ENCODE results near the gene WNT2. TPM values are rescaled to one million over a fixed set of nuclear protein-coding genes. Genes with fewer than 3 reads are reported as not detected.

Gene WNT2
- total RNA-seq, 4 donors from 2014 or later, result 0.69 to 3.7 (median 1.9) TPM

DNA sequence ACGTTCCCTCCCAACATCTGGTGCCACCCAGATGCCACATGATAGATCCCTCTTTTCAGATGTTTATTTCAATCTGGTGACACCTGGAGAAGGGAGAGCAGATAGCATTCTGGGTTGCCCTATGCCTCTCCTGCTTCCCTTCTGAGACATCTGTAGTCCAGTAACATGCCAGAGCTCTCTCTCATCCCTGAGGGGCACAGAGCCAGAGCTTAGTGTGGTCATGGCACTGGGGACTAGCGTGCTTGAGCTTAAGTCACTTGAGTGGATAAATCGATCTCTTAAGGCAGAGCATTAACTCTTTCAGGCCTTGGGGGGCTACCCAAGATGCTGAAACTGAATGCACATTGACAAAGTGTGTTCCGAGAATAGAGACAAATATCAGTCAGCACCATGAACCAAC is 47.9 kb downstream of the WNT2 start:
- no peaks in the 10 kb centered on the region for H3K9me3 ChIP-seq
- intact Hi-C loops (cut with DNase I), result no loop called here
- no peaks in the 10 kb centered on the region for H3K4me1 ChIP-seq
- TF ChIP-seq, protein P1, sequence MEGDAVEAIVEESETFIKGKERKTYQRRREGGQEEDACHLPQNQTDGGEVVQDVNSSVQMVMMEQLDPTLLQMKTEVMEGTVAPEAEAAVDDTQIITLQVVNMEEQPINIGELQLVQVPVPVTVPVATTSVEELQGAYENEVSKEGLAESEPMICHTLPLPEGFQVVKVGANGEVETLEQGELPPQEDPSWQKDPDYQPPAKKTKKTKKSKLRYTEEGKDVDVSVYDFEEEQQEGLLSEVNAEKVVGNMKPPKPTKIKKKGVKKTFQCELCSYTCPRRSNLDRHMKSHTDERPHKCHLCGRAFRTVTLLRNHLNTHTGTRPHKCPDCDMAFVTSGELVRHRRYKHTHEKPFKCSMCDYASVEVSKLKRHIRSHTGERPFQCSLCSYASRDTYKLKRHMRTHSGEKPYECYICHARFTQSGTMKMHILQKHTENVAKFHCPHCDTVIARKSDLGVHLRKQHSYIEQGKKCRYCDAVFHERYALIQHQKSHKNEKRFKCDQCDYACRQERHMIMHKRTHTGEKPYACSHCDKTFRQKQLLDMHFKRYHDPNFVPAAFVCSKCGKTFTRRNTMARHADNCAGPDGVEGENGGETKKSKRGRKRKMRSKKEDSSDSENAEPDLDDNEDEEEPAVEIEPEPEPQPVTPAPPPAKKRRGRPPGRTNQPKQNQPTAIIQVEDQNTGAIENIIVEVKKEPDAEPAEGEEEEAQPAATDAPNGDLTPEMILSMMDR (IDR thresholded peaks at IDR 0.05), result no peak
- TF ChIP-seq POLR2AphosphoS5 (IDR thresholded peaks at IDR 0.05) (no peak), EP300 (IDR thresholded peaks at IDR 0.05) (no peak), POLR2A (IDR thresholded peaks at IDR 0.05; ENCODE audit: low read depth) (no peak)
- H3K27ac ChIP-seq (replicated peaks in 1 of 4), result no peak overlapping the region
- peaks cover 0 to 10% (median 0%) of the 10 kb centered on the region in 4 donors for H3K27me3 ChIP-seq
- DNase-seq (ENCODE audit: extremely low spot score), result no peak
- 68% methylated on average over 4 of the region's 4 CpGs for WGBS
- no peaks in the 10 kb centered on the region for H3K36me3 ChIP-seq
- no peak overlapping the region for H3K4me3 ChIP-seq

DNA sequence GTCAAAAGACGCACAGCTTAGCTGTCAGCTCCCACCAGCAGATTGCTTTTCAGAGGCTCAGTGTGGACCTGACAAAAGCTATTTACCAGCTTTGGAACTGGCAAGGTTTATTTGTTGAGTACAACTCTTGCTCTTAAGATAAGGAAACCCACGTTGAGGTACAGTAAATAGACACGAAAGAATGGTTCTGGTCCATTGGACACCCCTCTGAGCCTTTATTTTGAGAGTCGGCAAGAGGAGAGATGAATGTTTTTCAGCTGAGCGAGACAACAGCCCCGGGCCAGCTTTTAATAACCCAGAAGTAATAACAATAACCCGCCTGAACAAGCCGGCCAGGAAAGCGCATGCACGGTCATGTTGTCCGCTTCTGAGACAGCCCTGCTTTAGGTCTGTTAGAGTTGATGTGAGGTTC is 49.0 kb downstream of the WNT2 start:
- intact Hi-C loops (cut with DNase I), result no loop called here
- no peak for DNase-seq (ENCODE audit: extremely low spot score)
- no peak overlapping the region for H3K4me3 ChIP-seq
- no peaks in the 10 kb centered on the region for H3K4me1 ChIP-seq
- no peak for TF ChIP-seq EP300 (IDR thresholded peaks at IDR 0.05)
- TF ChIP-seq POLR2A (IDR thresholded peaks at IDR 0.05; ENCODE audit: low read depth), result no peak
- TF ChIP-seq POLR2AphosphoS5 (IDR thresholded peaks at IDR 0.05), result no peak
- TF ChIP-seq, protein P1 (IDR thresholded peaks at IDR 0.05), result no peak
- no peak overlapping the region for H3K27ac ChIP-seq (replicated peaks in 1 of 4)
- H3K27me3 ChIP-seq, result peaks cover 0 to 10% (median 0%) of the 10 kb centered on the region in 4 donors
- WGBS, result 67% methylated on average over 11 of the region's 11 CpGs
- no peaks in the 10 kb centered on the region for H3K36me3 ChIP-seq
- H3K9me3 ChIP-seq, result no peaks in the 10 kb centered on the region

DNA sequence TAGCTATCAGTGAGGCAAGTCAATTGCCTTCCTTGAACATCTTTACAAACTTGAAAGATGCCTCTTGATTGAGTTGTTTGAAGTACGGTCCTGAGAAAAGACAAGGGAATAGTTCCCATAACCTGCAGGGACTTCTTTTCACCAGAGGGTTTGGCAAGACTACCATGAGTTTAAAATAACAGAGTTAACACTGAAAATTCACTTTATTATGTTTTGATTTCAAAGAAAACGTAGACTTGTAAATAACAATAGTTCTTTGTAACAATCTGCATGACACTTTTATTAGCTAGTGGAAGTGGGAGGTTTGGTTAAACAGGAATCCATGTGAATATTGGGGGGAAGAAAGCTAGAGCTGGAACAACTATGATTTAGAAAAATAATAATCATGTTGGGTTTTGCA is 49.5 kb downstream of the WNT2 start:
- DNase-seq (ENCODE audit: extremely low spot score), result no peak
- H3K36me3 ChIP-seq, result no peaks in the 10 kb centered on the region
- intact Hi-C loops (cut with DNase I), result no loop called here
- WGBS, result 74% methylated on average over 2 of the region's 2 CpGs
- TF ChIP-seq POLR2AphosphoS5 (IDR thresholded peaks at IDR 0.05), result no peak
- no peak overlapping the region for H3K27ac ChIP-seq (replicated peaks in 1 of 4)
- no peaks in the 10 kb centered on the region for H3K9me3 ChIP-seq
- peaks cover 0 to 10% (median 0%) of the 10 kb centered on the region in 4 donors for H3K27me3 ChIP-seq
- no peak overlapping the region for H3K4me3 ChIP-seq
- no peaks in the 10 kb centered on the region for H3K4me1 ChIP-seq

DNA sequence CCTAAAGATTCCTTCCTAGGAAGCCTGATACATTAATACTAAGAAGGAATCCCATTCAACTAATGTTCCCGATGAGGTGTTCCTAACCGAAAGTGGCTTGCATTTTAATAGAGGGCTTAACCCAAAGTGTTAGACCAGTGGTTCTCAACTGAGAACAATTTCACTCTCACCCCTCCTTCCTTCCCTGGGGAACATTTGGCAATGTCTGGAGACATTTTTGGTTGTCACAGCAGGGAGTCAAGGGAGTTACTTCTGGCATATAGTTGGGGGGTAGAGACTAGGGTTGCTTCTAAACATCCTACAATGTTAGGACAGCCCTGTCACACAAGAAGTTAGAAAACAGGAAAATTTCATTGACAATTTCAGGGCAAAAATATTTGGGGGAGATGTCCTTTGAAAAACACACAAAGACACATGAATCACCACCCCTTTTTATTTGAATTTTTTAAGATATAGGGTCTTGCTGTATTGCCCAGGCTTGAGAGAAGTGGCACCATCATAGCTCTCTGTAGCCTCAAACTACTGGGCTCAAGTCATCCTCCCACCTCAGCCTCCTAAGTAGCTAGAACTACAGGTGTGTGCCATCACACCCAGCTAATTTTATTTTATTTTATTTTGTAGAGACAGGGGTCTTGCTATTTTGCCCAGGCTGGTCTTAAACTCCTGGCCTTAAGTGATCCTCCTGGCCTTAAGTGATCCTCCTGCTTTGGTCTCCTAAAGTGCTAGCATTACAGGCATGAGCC is 50.7 kb downstream of the WNT2 start:
- 86% methylated on average over 2 of the region's 2 CpGs for WGBS
- Histone ChIP-seq H3K4me1 (no peaks in the 10 kb centered on the region), H3K36me3 (no peaks in the 10 kb centered on the region), H3K27ac (replicated peaks in 1 of 4) (no peak overlapping the region), H3K9me3 (no peaks in the 10 kb centered on the region), H3K4me3 (no peak overlapping the region), H3K27me3 (peaks cover 0 to 10% (median 0%) of the 10 kb centered on the region in 4 donors)
- no peak for TF ChIP-seq POLR2AphosphoS5 (IDR thresholded peaks at IDR 0.05)
- DNase-seq (ENCODE audit: extremely low spot score), result no peak
- intact Hi-C loops (cut with DNase I), result no loop called here

DNA sequence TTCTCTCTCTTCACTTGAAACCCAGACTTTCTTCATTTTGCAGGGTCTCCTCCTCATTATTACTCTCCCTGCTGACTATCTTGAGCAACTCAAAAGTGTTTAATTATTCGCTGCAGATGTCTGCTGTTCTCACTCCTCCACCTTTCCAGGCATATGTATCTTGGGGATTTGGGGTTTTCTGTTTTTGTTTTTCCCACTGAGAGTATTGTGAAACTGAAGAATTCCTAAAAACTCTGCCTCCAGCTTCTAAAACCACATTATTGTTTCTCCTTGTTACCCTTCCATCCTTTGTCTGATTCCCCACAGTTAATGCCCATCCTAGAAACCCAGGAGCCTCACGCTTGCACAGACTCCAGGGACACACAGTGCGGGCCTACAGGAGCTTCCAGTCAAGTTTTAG is 51.3 kb downstream of the WNT2 start:
- intact Hi-C loops (cut with DNase I), result no loop called here
- Histone ChIP-seq H3K4me3 (no peak overlapping the region), H3K9me3 (no peaks in the 10 kb centered on the region), H3K36me3 (no peaks in the 10 kb centered on the region), H3K4me1 (no peaks in the 10 kb centered on the region), H3K27ac (replicated peaks in 1 of 4) (no peak overlapping the region), H3K27me3 (peaks cover 0 to 10% (median 0%) of the 10 kb centered on the region in 4 donors)
- WGBS, result 97% methylated on average over 3 of the region's 3 CpGs
- TF ChIP-seq, protein P1 (IDR thresholded peaks at IDR 0.05), result no peak
- TF ChIP-seq EP300 (IDR thresholded peaks at IDR 0.05), result no peak
- TF ChIP-seq POLR2A (IDR thresholded peaks at IDR 0.05; ENCODE audit: low read depth), result no peak
- TF ChIP-seq POLR2AphosphoS5 (IDR thresholded peaks at IDR 0.05), result no peak
- no peak for DNase-seq (ENCODE audit: extremely low spot score)

DNA sequence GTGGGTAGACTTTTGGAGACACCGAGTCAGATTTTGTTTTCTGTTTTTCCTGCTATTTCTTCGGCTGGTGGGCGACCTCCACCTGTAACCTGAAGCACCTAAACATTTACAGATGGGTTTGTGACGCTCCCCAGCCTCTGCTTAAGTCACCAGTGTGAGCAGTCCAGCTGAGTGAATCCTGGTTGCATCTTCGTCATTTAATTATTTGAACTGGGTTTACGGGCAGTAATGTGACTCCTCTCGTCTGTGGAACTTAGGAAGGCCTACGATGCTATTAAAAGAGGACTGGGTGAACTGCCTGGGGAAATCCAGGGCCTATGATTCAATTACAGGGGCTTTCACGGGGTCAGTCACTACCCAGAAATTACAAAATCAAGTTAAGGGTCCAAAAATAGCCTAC is 52.5 kb downstream of the WNT2 start:
- WGBS, result 84% methylated on average over 9 of the region's 9 CpGs
- no peak for TF ChIP-seq POLR2A (IDR thresholded peaks at IDR 0.05; ENCODE audit: low read depth)
- no peak for TF ChIP-seq POLR2AphosphoS5 (IDR thresholded peaks at IDR 0.05)
- TF ChIP-seq, protein P1 (IDR thresholded peaks at IDR 0.05), result no peak
- no peak for TF ChIP-seq EP300 (IDR thresholded peaks at IDR 0.05)
- no peaks in the 10 kb centered on the region for H3K36me3 ChIP-seq
- no peak overlapping the region for H3K27ac ChIP-seq (replicated peaks in 1 of 4)
- no peak overlapping the region for H3K4me3 ChIP-seq
- H3K27me3 ChIP-seq, result peaks cover 0 to 10% (median 0%) of the 10 kb centered on the region in 4 donors
- H3K9me3 ChIP-seq, result peaks cover 0 to 8% (median 0%) of the 10 kb centered on the region in 4 donors
- intact Hi-C loops (cut with DNase I), result no loop called here
- DNase-seq (ENCODE audit: extremely low spot score), result no peak
- no peaks in the 10 kb centered on the region for H3K4me1 ChIP-seq
